ENCODE data around the gene SLMAP. TPM values are rescaled to one million over a fixed set of nuclear protein-coding genes. Genes with fewer than 3 reads are reported as not detected.

The SLMAP gene
- total and polyA plus RNA-seq, 5 donors: 112 to 414 (median 244) TPM

Other genes starting within 250 kb of the SLMAP start
- under 1 TPM in 2 of 4 donors, not detected in 2; 0.06 to 0.19 TPM for gene DNAH12, start 212.0 kb upstream of the SLMAP start, total RNA-seq
- 0.09 TPM for gene DNAH12, start 212.0 kb upstream of the SLMAP start, polyA plus RNA-seq
- gene PDE12, start 200.0 kb upstream of the SLMAP start, total RNA-seq: 10 to 100 TPM in 3 of 4 donors, 1 to 10 TPM in 1; 9.6 to 14.8 (median 11.9) TPM
- 4.0 TPM for gene PDE12, start 200.0 kb upstream of the SLMAP start, polyA plus RNA-seq
- 100 to 1,000 TPM in 1 of 4 donors, 10 to 100 TPM in 3; 69.3 to 113 (median 87.7) TPM for gene ARF4, start 159.0 kb upstream of the SLMAP start, total RNA-seq
- 101 TPM for gene ARF4, start 159.0 kb upstream of the SLMAP start, polyA plus RNA-seq
- gene DENND6A, start 63.2 kb upstream of the SLMAP start, total RNA-seq: 10 to 100 TPM; 13.5 to 22.1 (median 16.5) TPM
- gene DENND6A, start 63.2 kb upstream of the SLMAP start, polyA plus RNA-seq: 5.5 TPM